HG03432 (cell line): Measurements from ENCODE around the gene AUTS2.

Experiments used
- ATAC-seq: cut with Tn5 transposase; IDR thresholded peaks from one replicate; pipeline ENCODE4 v1.9.1; 2021; ENCODE audit warnings: mild to moderate bottlenecking, moderate library complexity; ENCODE audit not compliant: unreplicated experiment

The AUTS2 gene

DNA sequence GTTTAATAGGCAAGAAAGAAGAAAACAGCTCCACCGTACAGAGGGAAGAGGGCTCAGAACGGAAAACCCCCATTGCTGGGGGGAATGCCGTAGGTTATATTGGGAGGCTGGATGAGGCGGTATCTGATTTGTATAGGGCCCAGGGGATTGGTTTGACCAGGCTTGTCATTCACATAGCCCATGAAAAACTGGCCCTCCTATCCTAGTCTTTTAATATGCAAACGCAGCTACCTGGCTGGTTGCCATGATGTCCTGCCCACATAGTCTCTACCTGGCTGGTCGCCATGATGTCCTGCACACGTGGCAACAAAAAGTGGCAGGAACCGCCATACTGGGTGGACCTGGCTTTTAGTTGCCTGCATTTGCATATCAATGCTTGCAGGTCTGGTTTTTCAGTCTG is 84.7 kb downstream of the AUTS2 start:
- ATAC-seq = peak; percentile 48

DNA sequence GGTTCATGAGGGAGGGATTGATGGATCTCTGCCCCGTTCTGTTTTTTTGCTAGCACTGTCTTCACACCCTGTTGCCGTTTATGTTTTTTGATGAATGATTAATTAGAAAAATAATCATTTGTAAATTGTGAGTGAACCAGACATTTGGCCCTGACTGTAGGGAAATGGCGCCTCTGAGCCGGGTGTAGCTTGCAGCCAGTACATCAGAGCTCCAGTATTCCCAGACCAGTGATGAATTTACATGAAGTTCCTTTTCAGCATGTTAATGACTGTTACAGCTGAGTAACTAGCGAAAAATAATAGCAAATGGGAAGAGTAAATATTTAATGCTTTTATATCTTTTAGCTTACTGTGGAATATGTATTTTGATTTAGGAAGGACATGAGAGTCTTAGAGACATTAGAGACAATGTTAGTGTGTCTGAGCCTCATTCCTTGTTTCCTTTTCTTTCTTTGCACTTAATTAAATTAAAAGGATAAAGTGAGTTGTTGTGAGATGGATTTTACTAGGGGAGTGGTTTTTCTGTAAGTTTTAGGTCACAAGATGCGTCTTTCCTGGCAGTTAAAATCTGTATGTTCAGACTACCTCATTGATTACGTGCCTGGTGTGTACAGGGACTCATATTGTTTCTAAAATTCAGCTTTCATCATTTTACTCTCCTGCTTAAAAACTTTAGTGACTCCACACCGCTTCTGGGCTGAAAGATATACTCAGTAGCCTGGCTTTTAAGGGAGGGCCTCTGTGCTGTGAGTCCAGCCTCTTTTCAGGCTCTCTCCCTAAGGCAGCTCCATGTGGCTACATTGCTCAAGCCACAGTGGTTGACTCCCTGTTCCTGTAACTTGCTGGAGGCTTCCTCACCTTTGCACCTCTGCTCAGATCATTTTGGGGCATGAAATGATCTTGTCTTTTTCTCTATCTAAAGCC is 86.4 kb downstream of the AUTS2 start:
- no peak for ATAC-seq

GRCh38 chr7:69685293-69685631 is 87.0 kb downstream of the AUTS2 start:
- no peak for ATAC-seq

- ATAC-seq = no peak
Measured at GRCh38 chr7:69686366-69686765, 88.1 kb downstream of the AUTS2 start.

GRCh38 chr7:69687739-69688433 is 89.6 kb downstream of the AUTS2 start:
- no peak for ATAC-seq

DNA sequence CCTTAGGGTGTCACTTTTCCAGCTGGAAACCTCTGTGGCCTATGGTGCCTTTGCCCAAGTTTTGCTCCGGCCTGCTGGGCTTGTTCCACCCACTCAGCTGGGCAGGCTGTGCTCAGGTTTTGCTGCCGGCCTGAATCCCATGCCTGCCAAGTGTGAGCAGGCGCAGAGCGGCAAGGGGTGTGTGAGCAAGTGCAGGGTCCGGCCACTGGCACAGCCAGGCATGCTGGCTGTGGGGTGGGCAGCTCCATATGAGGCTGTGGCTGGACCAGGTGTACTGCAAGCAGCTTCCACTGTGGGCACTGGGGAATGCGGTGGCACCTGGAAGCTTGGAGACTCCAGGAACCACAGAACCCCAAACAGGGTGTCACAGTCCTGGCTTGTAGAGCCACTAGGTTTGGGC is 92.1 kb downstream of the AUTS2 start:
- ATAC-seq = no peak

DNA sequence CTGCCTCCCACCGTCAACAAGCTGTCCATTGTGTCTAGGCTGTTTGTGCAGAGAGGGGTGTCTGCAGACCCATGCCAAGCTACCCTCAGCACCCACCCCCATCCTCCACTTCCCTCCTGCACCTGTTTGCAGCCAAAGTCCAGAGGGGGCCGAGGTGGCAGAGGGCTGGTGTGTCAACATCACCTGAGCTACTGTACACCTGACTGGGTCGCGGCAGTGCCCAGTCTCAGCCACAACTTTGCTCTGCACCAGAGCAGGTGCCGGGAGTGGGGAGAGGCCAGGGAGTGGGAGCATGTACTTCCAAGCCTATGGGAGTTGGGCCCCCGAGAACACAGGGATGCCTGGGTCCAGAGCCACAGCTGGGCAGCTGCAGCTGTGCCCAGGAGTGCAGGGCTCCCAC is 93.1 kb downstream of the AUTS2 start:
- no peak for ATAC-seq

DNA sequence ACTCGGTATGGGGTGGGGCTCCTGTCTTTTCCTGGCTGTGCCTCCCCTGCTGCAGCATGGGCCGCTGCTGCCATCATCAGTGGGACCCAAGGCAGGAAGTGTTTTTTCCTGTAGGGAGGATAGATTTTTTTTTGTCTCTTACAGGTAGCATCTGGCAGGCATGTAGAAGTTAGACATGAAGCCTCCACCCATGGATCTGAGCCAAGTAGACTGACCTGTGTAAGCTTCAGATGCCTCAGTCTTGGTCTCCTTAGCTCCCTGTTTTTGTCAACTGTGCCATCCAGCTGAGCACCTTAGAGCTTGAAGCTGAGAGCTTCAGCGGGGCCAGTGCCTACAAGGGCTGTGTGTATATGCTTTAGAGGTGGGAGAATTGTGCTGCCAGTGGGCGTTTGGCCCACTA is 93.5 kb downstream of the AUTS2 start:
- no peak for ATAC-seq

GRCh38 chr7:69692611-69693010 is 94.3 kb downstream of the AUTS2 start:
- ATAC-seq = no peak

DNA sequence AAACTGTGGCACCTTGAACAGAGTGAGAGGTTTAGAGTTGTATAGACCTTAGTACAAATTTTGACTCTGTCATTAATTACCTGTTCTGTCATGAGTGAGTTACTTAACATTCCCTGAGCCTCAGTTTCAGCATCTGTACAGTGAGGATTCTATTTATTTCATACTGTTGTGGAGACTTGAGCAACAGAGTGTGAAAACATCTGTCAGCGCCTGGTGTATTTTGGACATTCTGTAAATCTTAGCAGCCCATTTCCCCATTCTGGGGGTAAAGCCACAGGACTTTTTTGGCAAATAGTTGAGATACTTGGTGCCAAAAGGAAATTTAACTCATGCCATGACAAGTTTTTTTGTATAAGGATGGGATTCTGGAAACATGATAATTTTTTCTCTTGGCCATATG is 94.8 kb downstream of the AUTS2 start:
- no peak for ATAC-seq

- ATAC-seq = peak; percentile 89
Measured at GRCh38 chr7:69696054-69696591, 97.8 kb downstream of the AUTS2 start.

DNA sequence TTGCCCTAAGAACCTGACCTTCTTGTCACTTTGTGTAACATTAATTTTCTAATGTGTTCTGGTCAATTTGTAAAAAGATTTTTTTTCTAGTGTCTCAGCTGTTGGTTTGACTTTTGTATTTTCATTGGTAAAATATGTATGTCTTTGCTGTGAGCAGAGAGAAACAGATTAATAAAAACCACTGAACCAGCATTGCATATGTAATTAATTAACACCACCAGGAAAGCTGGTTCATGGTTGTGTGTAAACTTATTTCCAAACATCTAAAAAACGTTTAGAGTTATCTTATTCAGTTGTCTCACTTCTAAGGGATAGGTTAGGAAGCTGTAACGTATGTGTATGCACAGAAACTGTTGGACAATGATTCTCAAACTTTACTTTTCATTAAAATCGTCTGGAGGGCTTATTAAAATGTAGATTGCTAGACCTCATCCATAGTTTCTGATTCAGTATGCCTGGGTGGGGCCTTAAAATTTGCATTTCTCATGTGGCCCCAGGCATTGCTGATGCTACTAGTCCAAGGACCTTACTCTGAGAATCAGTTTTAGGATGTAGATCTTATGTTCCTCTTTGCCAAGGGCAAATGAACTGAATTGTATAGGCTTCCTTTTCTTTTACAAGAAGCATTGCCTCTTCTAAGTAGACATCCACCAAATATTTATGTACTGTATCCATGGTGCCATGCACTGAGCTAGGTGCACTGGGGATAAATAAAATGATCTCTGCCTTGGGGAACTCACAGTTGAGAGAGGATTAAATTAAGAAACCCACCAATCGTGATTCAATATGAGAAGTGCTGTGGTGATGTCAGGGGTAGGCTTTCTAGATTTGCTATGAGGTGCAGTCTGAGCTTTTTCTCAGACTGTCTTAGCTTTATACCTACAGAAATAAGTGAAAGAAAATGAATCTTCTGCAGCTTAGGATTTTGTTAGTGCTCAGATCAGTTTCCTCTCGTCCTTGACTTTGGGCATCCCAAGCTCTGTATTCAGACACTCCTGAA is 98.7 kb downstream of the AUTS2 start:
- no peak for ATAC-seq

- ATAC-seq = no peak
Measured at GRCh38 chr7:69698109-69698825, 100.0 kb downstream of the AUTS2 start.

DNA sequence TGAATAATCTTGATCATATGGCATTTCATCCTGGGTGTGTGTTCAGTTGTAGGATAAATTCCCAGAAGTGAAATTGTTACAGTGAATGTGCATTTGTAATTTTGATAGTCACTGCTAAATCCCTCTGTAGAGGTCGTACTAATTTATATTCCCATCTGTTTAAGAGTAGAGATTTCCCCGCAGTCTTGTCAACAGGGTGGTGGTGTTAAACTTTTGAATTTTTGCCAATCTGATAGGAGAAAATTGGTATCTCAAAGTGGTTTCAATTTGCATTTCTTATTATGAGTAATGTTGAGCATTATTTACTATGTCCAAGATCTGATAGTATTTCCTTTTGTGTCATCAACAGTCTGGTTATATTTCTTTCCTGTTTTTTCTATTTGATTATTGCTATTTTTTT is 101.7 kb downstream of the AUTS2 start:
- no peak for ATAC-seq

DNA sequence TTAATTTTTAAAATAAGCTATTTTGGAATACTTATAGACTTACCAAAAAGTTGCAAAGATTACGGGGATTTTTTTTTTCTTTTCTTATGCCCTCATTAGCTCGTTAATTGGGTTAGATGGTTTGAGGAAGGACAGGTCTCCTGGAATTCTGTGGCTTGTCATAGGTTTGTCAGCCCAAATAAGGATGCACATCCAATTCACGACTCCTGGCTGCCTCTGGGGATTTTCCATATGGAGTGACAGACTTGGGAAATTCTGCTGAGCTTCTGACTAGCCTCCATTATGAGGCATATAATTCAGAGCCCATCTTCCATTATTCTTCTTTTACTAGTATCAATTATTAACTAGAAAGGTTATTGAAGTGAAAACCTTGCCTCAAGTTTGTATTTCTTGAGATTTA is 102.1 kb downstream of the AUTS2 start:
- no peak for ATAC-seq

- no peak for ATAC-seq
Measured at GRCh38 chr7:69701288-69701687, 103.0 kb downstream of the AUTS2 start.

- no peak for ATAC-seq
Measured at GRCh38 chr7:69702357-69702756, 104.1 kb downstream of the AUTS2 start.

GRCh38 chr7:69703099-69703498 is 104.8 kb downstream of the AUTS2 start:
- no peak for ATAC-seq

- no peak for ATAC-seq
Measured at GRCh38 chr7:69706070-69706469, 107.8 kb downstream of the AUTS2 start.

GRCh38 chr7:69708857-69709256 is 110.6 kb downstream of the AUTS2 start:
- no peak for ATAC-seq
